CD14-positive monocyte (primary cell): Measurements from ENCODE around the gene B3GAT2. TPM values are rescaled to one million over a fixed set of nuclear protein-coding genes. Genes with fewer than 3 reads are reported as not detected.

Experiments used
- DNase-seq, 3 donors: peaks; one replicate each; pipeline ENCODE4 v3.0.0-alpha.2; 2011 to 2022
- H2AFZ ChIP-seq: 2 replicates; pipeline ENCODE4 v1.6.0; 2012; ENCODE audit warnings: mild to moderate bottlenecking, low read depth, low read length, inconsistent platforms; ENCODE audit not compliant: insufficient read depth, poor library complexity, severe bottlenecking
- H3K27ac ChIP-seq, 2 donors: 1 replicate in 1 of 2; 2 replicates in 1 of 2; pipeline ENCODE4 v1.5.1; 2012 to 2013; ENCODE audit warnings: low read length in 2 of 2, control low read depth in 1 of 2, inconsistent platforms in 1 of 2, low read depth in 1 of 2, mild to moderate bottlenecking in 1 of 2
- H3K27me3 ChIP-seq, 2 donors: one replicate each; pipeline versions ENCODE4 v1.6.0 to v1.6.1; 2011 to 2013; ENCODE audit warnings: low read length in 2 of 2; ENCODE audit not compliant: control insufficient read depth in 2 of 2, insufficient read depth in 2 of 2
- H3K36me3 ChIP-seq, 2 donors: replicated peaks in 1 of 2; 1 replicate in 1 of 2; 2 replicates in 1 of 2; pipeline versions ENCODE4 v1.5.1 to v1.6.1; 2012 to 2013; ENCODE audit warnings: low read length in 2 of 2, control low read depth in 1 of 2, inconsistent platforms in 1 of 2, mild to moderate bottlenecking in 1 of 2; ENCODE audit not compliant: insufficient read depth in 2 of 2, control insufficient read depth in 1 of 2
- H3K4me1 ChIP-seq, 2 donors: 1 replicate in 1 of 2; 2 replicates in 1 of 2; pipeline versions ENCODE4 v1.5.1 to v1.6.1; 2012 to 2013; ENCODE audit warnings: low read length in 2 of 2, control low read depth in 1 of 2, inconsistent platforms in 1 of 2, mild to moderate bottlenecking in 1 of 2, moderate library complexity in 1 of 2; ENCODE audit not compliant: insufficient read depth in 2 of 2, control insufficient read depth in 1 of 2
- H3K4me2 ChIP-seq: replicated peaks from 2 replicates; pipeline ENCODE3; 2012; ENCODE audit warnings: low read length, moderate library complexity, mild to moderate bottlenecking; ENCODE audit not compliant: poor library complexity, severe bottlenecking; ENCODE audit errors: extremely low read depth
- H3K4me3 ChIP-seq, 3 experiments: fragments of 200-600 bp in 1 of 3; sonication (generic) in 1 of 3; replicated peaks in 1 of 3; 1 replicate in 2 of 3; 2 replicates in 1 of 3; pipeline ENCODE4 v1.5.1; 2011 to 2013; ENCODE audit warnings: low read length in 3 of 3, mild to moderate bottlenecking in 3 of 3, control low read depth in 2 of 3, low read depth in 2 of 3, inconsistent platforms in 1 of 3, moderate library complexity in 1 of 3
- H3K79me2 ChIP-seq: 2 replicates; pipeline ENCODE4 v1.6.0; 2012; ENCODE audit warnings: mild to moderate bottlenecking, control low read depth, inconsistent platforms, low read length, moderate library complexity; ENCODE audit not compliant: insufficient read depth
- H3K9ac ChIP-seq: 2 replicates; pipeline ENCODE4 v1.6.0; 2017; ENCODE audit warnings: low read length, mild to moderate bottlenecking; ENCODE audit not compliant: insufficient read depth, poor library complexity, severe bottlenecking
- H3K9me3 ChIP-seq, 2 donors: replicated peaks in 1 of 2; 1 replicate in 1 of 2; 2 replicates in 1 of 2; pipeline versions ENCODE4 v1.5.1 to v1.6.1; 2012 to 2013; ENCODE audit warnings: low read length in 2 of 2, control low read depth in 1 of 2; ENCODE audit not compliant: control insufficient read depth in 1 of 2, insufficient read depth in 1 of 2
- H4K20me1 ChIP-seq: 2 replicates; pipeline ENCODE4 v1.6.0; 2012; ENCODE audit warnings: mild to moderate bottlenecking, low read length, control low read depth, moderate library complexity; ENCODE audit not compliant: insufficient read depth
- H3K27ac Mint-ChIP-seq, 7 donors: one replicate each; pipeline ENCODE4 v1.8.0; 2020; ENCODE audit warnings: mild to moderate bottlenecking in 7 of 7, mixed read lengths in 7 of 7, moderate library complexity in 6 of 7, inconsistent platforms in 2 of 7
- H3K27me3 Mint-ChIP-seq, 3 donors: one replicate each; pipeline ENCODE4 v1.8.0; 2021 to 2022; ENCODE audit warnings: low read depth in 3 of 3, mild to moderate bottlenecking in 3 of 3, mixed read lengths in 3 of 3, moderate library complexity in 3 of 3, inconsistent platforms in 1 of 3
- H3K36me3 Mint-ChIP-seq, 2 donors: one replicate each; pipeline ENCODE4 v1.8.0; 2020; ENCODE audit warnings: mixed read lengths in 2 of 2, inconsistent platforms in 1 of 2, mild to moderate bottlenecking in 1 of 2
- H3K4me1 Mint-ChIP-seq: one replicate; pipeline ENCODE4 v1.8.0; 2020; ENCODE audit warnings: mild to moderate bottlenecking, mixed read lengths
- H3K4me3 Mint-ChIP-seq, 2 donors: one replicate each; pipeline ENCODE4 v1.8.0; 2020; ENCODE audit warnings: mild to moderate bottlenecking in 2 of 2, mixed read lengths in 2 of 2, moderate library complexity in 1 of 2
- H3K9me3 Mint-ChIP-seq, 7 donors: one replicate each; pipeline ENCODE4 v1.8.0; 2020 to 2022; ENCODE audit warnings: mixed read lengths in 7 of 7, mild to moderate bottlenecking in 6 of 7, moderate library complexity in 6 of 7, inconsistent platforms in 2 of 7
- CTCF ChIP-seq: fragments of 200-600 bp; IDR thresholded peaks from one replicate; pipeline ENCODE4 v1.8.0; 2022; ENCODE audit warnings: antibody characterized with exemption, mild to moderate bottlenecking
- WGBS: methylation state at CpG from one replicate; pipeline ENCODE4 v1.1.5; 2013; ENCODE audit warnings: missing lambda C conversion rate; ENCODE audit not compliant: insufficient coverage; 5-methylcytosine and 5-hydroxymethylcytosine counted together
- intact Hi-C, 2 donors: fragments of 100-400 bp; cut with micrococcal nuclease; formaldehyde crosslinking; loops; one replicate each; pipeline versions ENCODE4 v1.15.0 to v1.15.1; 2023
- polyA plus RNA-seq, 3 donors: library from polyadenylated mRNA; depleted of rRNA in 1 of 3; unstranded in 2 of 3; stranded (reverse) in 1 of 3; fragments of 300-500 nt in 2 of 3; fragments of >200 nt in 1 of 3; fragmentation: Illumina TruSeq in 2 of 3; gene quantifications; 1 replicate in 2 of 3; 2 replicates in 1 of 3; pipeline ENCODE4 v1.2.3, GENCODE V29; 2012 to 2021

Gene B3GAT2
- polyA plus RNA-seq, 3 donors = 0.03 to 0.05 TPM; not detected in 1

GRCh38 chr6:70863343-70863742 is 93.5 kb downstream of the B3GAT2 start:
- Histone ChIP-seq H3K4me1 (no peaks in the 10 kb centered on the region), H3K27me3 (no peaks in the 10 kb centered on the region), H3K27ac (no peak overlapping the region), H2AFZ (no peak overlapping the region), H3K79me2 (no peaks in the 10 kb centered on the region), H3K4me3 (no peak overlapping the region), H3K36me3 (peaks cover 21 to 32% of the 10 kb centered on the region in 2 donors), H3K9me3 (no peaks in the 10 kb centered on the region), H3K4me2 (no peak overlapping the region), H4K20me1 (no peaks in the 10 kb centered on the region), H3K9ac (no peak overlapping the region)
- TF ChIP-seq CTCF = no peak
- H3K4me3 Mint-ChIP-seq = no peak overlapping the region
- peaks cover 24 to 36% of the 10 kb centered on the region in 2 donors for H3K36me3 Mint-ChIP-seq
- DNase-seq = no peak
- H3K27me3 Mint-ChIP-seq = peaks cover 0 to 2% (median 0%) of the 10 kb centered on the region in 3 donors
- no CpG with 5 or more reads among the region's 3 CpGs for WGBS
- peaks cover 0 to 4% (median 0%) of the 10 kb centered on the region in 7 donors for H3K9me3 Mint-ChIP-seq
- no peak overlapping the region for H3K27ac Mint-ChIP-seq
- intact Hi-C loops = no loop called here
- no peaks in the 10 kb centered on the region for H3K4me1 Mint-ChIP-seq

GRCh38 chr6:70860920-70861319 is 95.9 kb downstream of the B3GAT2 start:
- no peaks in the 10 kb centered on the region for H3K9me3 ChIP-seq
- H3K27ac ChIP-seq = no peak overlapping the region
- Mint-ChIP-seq H3K27ac (no peak overlapping the region), H3K4me3 (no peak overlapping the region), H3K9me3 (peaks cover 0 to 4% (median 0%) of the 10 kb centered on the region in 7 donors), H3K36me3 (peaks cover 31 to 43% of the 10 kb centered on the region in 2 donors), H3K27me3 (no peaks in the 10 kb centered on the region), H3K4me1 (no peaks in the 10 kb centered on the region)
- WGBS = no CpG with 5 or more reads among the region's 1 CpG
- H4K20me1 ChIP-seq = no peaks in the 10 kb centered on the region
- TF ChIP-seq CTCF = no peak
- H3K27me3 ChIP-seq = no peaks in the 10 kb centered on the region
- no peak overlapping the region for H3K4me2 ChIP-seq
- H3K4me1 ChIP-seq = no peaks in the 10 kb centered on the region
- no peak overlapping the region for H2AFZ ChIP-seq
- H3K9ac ChIP-seq = no peak overlapping the region
- no peaks in the 10 kb centered on the region for H3K79me2 ChIP-seq
- no peak for DNase-seq
- no peak overlapping the region for H3K4me3 ChIP-seq
- intact Hi-C loops = no loop called here
- peaks cover 29 to 52% of the 10 kb centered on the region in 2 donors for H3K36me3 ChIP-seq
